DMS79 treated with DMSO at 0.1 percent for 48 hours (cell line): ENCODE data around the gene STK11IP.

Source experiments
- DNase-seq: peaks from one replicate; lab custom pipeline; 2025; lab: John Stamatoyannopoulos, UW

STK11IP gene

GRCh38 chr2:219597552-219598307 lies at the start of gene STK11IP:
TSS of gene STK11IP (plus strand) at chr2:219597857. CDS start at chr2:219598120, 263 bp downstream.
- DNase-seq = peak; percentile 92

- no peak for DNase-seq
These were observed 48.7 kb upstream of the STK11IP start for GRCh38 chr2:219548990-219549389.

- no peak for DNase-seq
These were observed 48.0 kb upstream of the STK11IP start for GRCh38 chr2:219549619-219550018.

GRCh38 chr2:219551441-219552381 lies 45.9 kb upstream of the STK11IP start:
- DNase-seq = no peak

GRCh38 chr2:219552382-219553167 lies 45.1 kb upstream of the STK11IP start:
- peak; percentile 77 for DNase-seq

- DNase-seq = no peak
These were observed 44.6 kb upstream of the STK11IP start for GRCh38 chr2:219553168-219553417.

- no peak for DNase-seq
These were observed 44.1 kb upstream of the STK11IP start for GRCh38 chr2:219553463-219553963.

- no peak for DNase-seq
These were observed 43.3 kb upstream of the STK11IP start for GRCh38 chr2:219554350-219554749.

- DNase-seq = no peak
These were observed 41.7 kb upstream of the STK11IP start for GRCh38 chr2:219555956-219556355.

- no peak for DNase-seq
These were observed 41.2 kb upstream of the STK11IP start for GRCh38 chr2:219556413-219556812.

- DNase-seq = no peak
These were observed 40.3 kb upstream of the STK11IP start for GRCh38 chr2:219557320-219557719.

- no peak for DNase-seq
These were observed 39.6 kb upstream of the STK11IP start for GRCh38 chr2:219557791-219558785.

GRCh38 chr2:219559156-219559915 lies 38.3 kb upstream of the STK11IP start:
- DNase-seq = no peak

- no peak for DNase-seq
These were observed 37.4 kb upstream of the STK11IP start for GRCh38 chr2:219560037-219560892.

- DNase-seq = no peak
These were observed 36.8 kb upstream of the STK11IP start for GRCh38 chr2:219560893-219561178.

GRCh38 chr2:219561179-219562048 lies 36.2 kb upstream of the STK11IP start:
- no peak for DNase-seq

- no peak for DNase-seq
These were observed 35.3 kb upstream of the STK11IP start for GRCh38 chr2:219562049-219563020.
